NCI-H1105 (cell line): Measurements from ENCODE around the gene ASCC2.
"Not testable (repeated sequence)": the region's sequence is repeated elsewhere in the genome, so short reads cannot be mapped to it uniquely, and the experiment has no call there.

ENCODE experiments used
- DNase-seq: peaks from one replicate; lab custom pipeline; 2025; lab: John Stamatoyannopoulos, UW

The ASCC2 gene, protein sequence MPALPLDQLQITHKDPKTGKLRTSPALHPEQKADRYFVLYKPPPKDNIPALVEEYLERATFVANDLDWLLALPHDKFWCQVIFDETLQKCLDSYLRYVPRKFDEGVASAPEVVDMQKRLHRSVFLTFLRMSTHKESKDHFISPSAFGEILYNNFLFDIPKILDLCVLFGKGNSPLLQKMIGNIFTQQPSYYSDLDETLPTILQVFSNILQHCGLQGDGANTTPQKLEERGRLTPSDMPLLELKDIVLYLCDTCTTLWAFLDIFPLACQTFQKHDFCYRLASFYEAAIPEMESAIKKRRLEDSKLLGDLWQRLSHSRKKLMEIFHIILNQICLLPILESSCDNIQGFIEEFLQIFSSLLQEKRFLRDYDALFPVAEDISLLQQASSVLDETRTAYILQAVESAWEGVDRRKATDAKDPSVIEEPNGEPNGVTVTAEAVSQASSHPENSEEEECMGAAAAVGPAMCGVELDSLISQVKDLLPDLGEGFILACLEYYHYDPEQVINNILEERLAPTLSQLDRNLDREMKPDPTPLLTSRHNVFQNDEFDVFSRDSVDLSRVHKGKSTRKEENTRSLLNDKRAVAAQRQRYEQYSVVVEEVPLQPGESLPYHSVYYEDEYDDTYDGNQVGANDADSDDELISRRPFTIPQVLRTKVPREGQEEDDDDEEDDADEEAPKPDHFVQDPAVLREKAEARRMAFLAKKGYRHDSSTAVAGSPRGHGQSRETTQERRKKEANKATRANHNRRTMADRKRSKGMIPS

DNA sequence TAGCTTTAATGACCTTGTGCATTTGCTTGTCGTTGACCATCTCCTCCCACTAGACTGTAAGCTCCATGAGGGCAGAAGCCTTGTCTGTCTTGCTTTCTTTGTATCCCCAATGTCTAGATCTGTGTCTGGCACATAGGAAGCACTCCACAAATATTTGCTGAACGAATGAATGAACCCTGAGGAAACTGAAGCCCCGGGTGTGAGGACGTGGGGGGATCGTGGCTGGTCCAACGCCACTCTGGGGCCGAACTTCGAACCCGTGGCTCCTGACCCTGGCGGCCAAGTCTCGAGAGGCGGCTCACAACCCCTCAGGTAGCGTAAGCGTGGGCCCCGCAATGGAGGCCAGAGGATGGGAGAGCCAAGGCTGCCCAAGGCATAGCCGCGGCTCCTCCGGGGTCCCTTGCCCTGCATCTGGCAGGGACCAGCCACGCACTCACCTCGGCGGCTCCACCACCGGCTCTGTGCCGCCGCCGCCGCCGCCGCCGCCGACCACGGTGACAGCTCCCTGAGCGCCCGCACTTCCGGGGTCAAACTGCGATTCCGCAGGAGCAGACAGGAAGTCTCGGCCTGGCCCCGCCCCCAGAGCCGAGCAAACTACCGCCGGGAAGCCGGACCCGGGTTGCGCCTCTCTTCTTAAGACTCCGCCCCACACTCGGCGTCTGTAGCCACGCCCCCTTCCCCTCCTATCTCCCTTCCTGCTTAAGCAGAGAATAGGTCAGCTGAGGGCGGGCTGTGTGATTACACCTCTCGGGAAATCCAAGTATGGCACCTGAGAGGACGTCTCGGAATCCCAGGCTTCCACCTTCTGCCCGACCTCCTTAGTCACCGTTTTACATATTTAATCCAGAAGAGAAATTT, at the start of gene ASCC2:
Gene ASCC2 (minus strand): TSS at position 534 of the 858 bp plus-strand sequence. CDS start 5,949 bp downstream, outside the sequence.
- peak; percentile 86 for DNase-seq

DNA sequence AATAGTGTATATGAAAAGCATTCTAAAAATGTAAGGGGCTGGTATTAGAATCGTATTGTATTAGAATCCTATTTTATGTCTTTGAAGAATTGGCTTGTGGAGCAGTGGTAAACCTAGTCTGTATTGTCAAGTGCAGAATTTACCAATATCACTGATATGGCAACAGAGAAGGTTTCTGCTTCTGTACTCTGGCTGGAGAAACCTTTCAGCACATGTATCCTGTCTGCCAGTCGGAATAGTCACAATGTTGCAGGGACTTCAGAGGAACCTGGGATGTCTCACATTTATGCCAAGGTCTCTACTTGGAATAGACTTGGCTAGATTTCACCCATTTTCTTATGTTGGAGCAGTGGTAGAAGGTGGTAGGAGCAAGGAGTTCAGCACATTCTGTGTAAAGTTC, 49.3 kb upstream of the ASCC2 start:
- DNase-seq: no peak

DNA sequence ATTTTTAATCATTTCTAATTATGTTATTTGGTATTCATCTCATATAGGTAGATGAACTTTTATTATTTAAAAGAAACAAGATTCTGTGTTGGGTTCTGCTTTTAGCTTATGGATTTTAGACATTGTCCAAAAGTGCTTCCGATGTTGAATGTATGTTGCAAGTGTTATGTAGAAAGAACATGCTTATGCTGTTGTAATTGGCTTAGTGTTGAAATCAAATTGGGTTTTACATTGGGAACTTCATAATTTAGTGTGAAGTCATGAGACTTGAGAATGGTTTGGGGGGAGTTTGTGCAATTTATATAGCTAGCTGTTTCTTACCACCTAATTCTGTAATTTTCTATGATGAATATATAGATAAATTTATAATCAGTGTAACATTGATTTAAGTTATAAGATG, 48.5 kb upstream of the ASCC2 start:
- DNase-seq: no peak

DNA sequence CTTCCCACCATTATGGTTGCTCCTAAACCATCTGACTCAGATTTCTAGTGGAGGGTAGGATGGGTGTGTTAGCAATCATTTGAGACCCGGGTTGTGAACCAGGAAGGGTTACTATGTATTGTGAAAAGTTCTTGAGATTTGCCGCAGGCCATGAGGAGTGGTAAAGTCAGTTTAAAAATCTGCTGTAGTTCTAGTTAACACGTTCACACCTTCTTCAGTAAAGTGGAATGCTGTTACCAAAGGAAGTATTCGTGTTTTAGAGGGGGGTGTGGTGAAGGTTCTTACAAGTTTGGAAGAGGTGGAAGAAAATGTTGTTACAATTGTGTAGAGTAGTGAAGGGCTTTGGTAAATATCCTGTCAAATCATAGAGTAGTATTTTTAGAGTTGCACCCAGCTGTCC, 47.5 kb upstream of the ASCC2 start:
- no peak for DNase-seq

DNA sequence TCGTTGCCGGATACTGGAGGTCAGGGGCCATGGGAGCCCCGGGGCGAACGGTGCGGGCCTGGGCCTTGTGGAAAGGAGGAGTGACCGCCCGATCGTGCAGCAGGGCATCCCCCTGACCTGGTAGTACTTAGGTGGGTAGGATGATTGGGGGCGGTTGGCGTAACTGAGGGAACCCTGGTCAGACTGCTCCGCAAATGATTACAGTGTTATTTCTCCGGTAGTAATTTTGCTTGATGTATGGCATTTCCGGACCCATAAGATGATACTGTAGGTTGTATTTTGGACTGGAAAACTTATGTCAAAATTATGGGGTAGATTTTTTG, 45.7 kb upstream of the ASCC2 start:
- no peak for DNase-seq

DNA sequence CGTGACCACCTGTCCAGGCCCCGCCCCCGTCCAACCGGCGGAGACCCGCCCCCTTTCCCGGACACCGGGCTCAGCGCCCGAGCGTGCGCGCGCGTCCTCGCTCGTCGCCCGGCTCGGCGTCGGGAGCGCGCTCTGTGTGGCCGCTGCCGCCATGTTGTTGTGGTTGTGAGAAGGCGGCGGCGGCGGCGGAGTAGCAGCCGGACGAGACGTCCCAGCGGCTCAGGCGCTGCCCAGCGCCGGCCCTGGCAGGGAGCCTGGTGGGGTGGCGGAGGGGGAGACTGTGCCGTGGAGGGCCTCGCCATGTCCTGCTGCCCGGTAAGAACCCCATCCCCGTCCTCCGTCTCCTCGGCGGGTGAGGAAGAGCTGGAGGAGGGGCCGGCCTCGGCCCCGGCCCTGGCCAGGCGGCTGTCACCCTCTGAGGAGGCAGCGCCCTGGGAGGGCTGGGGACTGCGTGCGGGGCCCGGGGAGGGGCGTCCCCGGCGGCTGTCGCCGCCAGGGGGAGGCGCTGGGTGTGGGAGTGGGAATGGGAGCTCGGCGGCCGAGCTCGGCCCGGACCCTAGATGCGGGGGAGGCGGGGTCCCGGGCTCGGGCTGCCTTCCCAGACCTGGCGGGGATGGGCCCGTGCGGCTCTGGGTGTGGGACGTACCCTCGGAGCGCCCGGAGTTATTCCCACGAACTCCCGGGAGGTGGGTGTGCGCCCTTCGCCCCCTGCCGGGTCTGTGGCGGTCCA, 45.1 kb upstream of the ASCC2 start, which contains the start of gene MTMR3:
Gene MTMR3 (plus strand): TSS at position 130 of the 730 bp plus-strand sequence. CDS start 87,886 bp downstream, outside the sequence.
- peak; percentile 78 for DNase-seq

DNA sequence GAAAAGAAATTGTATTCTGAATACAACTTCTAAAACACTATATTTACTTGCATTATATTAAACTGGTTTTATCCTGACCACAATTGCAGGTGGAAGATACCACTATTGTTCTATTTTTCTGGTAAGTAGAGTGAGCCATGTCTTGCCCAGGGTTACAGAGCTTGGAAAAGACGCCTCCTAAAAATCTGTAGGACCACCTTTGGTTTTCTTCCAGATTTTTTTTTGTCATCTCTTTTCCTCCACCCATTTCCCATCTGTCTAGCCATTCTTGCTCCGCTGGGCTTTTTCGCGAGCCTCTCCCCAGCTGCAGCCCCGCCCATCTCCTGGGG, 44.6 kb upstream of the ASCC2 start:
- DNase-seq: no peak

DNA sequence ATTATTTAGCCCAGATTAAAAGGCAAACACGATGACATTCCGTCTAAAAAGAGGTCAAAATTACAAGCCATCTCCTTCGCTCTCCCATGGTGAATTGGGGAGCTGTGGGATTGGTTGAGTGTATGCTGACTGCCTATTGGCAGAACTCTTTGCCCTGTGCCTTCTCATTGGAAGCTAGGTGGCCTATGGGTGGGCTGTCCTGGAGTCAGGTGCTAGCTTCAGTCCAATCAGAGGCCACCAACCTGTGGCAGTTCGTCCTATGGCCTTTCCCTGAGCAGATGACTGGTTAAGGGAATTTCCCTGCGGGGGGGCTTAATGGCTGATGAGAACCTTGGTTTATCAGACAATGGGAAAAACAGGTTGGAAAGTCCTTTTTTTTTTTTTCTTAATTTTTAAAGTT, 41.7 kb upstream of the ASCC2 start:
- DNase-seq: no peak

DNA sequence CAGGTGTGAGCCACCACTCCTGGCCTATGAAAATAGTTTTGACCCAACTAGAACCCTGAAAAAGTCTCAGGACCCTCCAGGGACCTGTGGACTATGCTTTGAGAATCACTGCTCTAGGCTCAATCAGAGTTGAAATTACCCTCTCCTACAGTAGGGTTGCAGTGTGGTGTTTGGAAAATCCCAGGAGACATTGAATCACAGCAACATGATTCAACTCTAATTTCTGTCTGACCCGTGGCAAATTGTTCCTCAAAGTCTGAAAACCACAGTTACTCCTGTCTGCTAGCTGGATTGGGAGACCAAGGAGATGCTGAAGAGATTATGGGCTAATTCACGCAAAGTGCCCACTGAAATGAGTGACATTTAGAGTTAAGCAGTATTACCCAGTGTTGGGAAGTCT, 39.5 kb upstream of the ASCC2 start:
- DNase-seq: no peak

DNA sequence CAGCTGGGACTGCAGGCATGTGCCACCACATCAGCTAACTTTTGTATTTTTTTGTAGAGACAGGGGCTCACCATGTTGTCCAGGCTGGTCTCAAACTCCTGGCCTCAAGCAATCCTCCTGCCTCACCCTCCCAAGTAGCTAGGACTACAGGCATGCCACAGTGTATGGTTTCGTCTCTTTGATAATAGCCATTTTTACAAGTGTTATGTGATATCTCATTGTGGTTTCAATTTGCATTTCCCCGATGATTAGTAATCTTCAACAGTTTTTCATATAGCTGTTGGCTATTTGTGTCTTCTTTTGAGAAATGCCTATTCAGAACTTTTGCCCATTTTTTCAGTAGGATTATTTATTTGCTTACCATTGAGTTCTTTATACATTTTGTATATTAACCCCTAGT, 35.9 kb upstream of the ASCC2 start:
- DNase-seq: no peak

DNA sequence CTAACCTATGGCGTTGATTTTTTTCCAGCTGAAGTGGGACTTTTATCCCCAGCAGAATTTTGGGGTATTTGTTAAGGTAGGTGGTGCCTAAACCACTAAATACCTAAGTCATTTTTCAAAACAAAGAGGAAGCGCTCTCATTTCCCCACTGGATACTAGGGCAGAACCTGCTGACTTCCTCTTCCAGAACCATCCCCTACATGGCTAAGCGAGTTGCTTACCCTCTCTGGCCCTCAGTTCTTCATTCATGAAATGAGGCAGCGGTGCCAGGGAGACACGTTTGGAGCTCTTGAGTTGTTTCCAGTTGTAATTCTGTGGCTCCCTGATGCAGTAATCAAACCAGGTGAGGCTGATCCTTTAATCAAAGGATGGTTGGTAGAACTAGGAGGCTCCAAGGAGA, 34.9 kb upstream of the ASCC2 start:
- DNase-seq: no peak

DNA sequence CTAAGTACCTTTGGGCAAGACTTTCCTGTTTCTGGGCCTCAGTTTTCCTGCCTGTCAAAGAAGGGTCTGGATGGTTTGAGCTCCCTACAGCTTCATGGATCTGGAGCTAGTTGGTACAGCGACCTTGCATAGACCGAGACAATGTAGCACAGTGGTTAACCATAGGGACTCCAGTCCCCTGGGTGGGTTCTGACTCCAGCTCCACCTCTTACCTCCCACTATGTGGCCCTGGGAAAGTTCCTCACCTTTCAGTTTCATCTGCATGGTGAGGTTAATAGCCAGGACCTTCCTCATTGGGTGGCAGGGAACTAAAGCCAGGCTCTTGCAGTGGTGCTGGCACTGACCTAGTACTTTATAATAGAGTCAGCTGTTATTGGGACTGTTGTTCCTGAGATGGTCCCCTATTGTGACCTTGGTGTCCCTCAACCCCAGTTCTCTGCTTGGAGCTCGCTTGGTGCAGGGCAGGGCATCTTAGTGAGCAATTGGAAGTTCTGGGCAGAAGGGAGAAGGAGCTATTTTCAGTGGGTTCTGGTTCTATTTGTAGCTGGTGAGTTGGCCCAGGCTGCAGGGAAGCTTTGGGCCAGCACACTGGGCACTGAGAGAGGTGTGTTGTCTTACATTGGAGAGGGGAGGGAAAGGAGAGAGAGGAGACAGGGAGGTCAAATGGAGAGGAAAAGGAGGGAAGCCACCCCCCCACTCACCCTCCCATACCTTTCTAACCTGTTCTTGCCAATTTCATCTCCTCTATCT, 34.2 kb upstream of the ASCC2 start:
- DNase-seq: no peak

DNA sequence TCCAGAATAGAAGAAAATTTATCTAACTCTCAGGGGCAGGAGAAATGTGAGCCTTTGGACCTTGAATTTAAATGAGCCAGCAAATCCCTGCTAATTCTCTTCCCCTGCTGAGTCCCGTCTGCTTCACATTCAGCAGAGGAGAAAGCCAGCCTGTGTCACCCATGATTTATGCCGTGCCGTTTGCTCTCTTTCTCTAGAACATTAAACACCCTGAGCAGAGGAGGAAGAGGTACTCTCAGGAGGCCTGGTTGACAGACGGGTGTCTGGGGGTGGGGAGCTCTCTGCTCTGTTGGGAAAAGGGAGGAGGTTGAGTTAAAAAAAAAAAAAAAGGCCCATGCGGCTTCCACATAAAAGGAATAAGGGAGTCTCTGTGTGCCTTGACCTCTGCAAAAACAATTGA, 33.6 kb upstream of the ASCC2 start:
- no peak for DNase-seq

DNA sequence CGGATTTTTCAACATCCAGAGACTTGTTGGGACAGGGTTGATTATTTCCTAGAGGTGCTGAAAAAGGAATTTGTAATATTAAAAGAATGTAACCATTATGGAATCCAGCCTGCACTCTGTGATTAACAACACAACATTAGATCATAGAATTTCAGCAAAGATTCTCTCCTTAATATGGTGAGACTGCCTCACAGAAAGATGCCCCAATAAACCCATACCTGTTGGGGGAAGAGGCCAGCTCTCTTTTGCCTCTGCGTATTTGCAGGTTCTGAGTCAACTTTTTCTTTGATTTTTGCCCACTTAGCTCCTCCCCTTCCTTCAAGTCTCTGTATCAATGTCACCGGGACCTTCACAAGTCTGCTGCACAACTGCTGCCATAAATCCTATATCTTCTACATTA, 32.5 kb upstream of the ASCC2 start:
- DNase-seq: no peak

DNA sequence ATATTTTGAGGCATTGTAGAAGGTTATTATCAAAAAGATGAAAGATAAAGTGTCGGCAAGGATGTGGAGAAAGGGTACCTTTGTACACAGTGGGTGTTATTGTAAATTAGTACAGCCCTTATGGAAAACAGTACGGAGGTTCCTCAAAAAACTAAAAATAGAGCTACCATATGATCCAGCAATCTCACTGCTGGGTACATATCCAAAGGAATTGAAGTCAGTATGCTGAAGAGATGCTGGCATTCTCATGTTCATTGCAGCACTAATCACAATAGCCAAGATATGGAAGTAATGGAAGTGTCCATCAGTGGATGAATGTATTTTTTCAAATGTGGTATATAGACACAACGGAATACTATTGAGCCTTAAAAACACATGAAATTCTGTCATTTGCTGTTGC, 29.8 kb upstream of the ASCC2 start:
- DNase-seq: no peak

DNA sequence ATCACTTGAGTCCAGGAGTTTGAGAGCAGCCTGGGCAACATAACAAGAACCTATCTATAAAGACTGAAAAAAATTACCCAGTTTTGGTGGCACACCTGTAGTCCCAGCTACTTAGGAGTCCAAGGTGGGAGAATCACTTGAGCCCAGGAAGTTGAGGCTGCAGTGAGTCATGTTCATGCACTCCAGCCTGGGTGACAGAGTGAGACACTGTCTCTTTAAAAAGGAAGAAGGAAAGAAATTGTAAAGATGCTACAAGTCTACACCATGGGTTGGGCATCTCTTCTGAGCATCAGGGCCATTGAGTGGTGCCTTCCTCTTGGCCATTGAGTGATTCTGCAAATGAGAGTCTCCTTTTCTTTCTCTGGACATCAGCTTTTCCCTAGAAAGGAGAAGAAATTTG, 29.2 kb upstream of the ASCC2 start:
- DNase-seq: no peak

DNA sequence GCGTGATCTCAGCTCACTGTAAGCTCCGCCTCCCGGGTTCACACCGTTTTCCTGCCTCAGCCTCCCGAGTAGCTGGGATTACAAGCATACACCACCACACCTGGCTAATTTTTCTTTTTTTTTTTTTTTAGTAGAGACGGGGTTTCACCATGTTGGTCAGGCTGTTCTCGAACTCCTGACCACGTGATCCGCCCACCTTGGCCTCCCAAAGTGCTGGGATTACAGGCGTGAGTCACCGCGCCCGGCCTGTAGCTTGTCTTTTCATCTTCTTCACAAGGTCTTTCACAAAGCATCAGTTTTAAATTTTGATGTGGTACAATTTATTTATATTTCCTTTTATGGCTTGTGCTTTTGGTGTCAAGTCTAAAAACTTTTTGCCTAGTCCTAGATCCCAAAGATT, 27.5 kb upstream of the ASCC2 start:
- DNase-seq: not testable (repeated sequence)

DNA sequence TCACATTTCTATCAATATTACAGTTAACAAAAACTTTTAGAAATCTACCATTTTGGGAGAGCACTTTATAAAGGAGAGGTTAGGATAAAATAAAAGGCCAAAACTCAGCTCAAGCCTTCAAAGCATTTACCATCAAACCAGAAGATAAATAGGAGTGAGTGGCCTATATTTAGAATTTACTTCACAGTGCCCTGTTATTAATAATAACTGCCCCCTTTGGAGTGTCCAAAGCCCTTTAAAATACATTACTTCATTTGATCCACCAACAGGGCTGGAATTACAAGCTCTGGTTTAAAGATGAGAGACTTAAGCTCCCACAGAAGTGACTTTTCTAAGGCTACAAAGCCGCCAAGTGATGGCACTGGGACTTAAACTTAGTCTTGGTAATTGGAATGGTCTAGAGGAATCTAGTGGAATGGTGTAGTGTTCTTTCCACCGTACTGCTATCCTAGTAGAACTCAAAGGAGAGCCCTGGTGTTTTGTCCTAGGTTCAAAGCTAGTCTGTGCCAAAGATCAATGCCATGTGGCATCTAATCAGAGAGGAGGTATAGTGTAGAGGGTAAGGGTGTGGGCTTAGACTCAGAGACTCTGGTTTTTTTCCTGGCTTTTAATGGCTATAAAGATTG, 23.7 kb upstream of the ASCC2 start:
- DNase-seq: no peak

DNA sequence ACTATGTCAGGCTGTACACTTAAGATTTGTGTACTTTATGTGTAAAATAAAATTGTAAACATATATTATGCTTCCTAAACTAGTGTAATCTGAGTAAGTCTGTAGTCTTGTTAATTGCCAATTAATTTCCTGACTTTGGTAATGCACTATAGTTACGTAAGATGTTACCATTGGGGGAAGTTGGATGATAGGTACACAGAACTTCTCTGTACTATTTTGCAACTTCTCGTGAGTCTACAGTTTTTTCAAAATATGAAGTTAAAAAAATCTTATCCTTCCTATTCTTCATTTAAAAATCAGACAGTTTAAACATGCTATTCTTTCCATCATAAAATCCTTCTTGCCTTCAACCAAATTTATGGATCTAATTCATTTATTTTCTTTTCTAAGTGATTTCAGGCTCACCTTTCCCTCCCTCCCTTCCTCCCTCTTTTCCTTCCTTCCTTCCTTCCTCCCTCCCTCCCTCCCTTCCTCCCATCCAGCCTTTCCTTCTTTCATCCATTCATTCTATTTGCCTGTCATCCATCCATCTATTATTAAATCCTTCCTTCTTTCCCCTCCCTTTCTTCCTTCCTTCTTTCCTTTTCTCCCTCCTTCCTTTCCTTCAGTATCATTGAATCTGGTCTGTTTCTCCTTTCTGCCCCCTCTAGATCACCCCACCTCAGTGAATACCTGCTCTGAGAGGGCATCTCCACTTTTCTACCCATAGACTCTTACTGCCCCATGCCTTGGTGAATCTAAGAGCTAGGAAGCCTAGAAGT, 22.1 kb upstream of the ASCC2 start:
- no peak for DNase-seq

DNA sequence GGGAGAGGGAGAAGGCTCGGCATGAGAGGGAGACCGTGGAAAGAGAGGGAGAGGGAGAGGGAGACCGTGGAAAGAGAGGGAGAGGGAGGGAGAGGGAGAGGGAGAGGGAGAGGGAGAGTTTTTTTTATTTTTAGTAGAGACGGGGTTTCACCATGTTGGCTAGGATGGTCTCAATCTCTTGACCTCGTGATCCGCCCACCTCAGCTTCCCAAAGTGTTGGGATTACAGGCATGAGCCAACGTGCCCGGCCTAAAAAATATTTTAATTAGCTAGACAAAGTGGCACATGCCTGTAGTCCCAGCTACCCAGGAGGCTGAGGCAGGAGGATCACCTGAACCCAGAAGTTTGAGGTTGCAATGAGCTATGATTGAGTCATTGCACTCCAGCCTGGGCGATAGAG, 21.0 kb upstream of the ASCC2 start:
- DNase-seq: not testable (repeated sequence)
